IgD-negative memory B cell (primary cell): ENCODE results near the gene PCSK4. TPM values are rescaled to one million over a fixed set of nuclear protein-coding genes. Genes with fewer than 3 reads are reported as not detected.
"Not testable (repeated sequence)": the region's sequence is repeated elsewhere in the genome, so short reads cannot be mapped to it uniquely, and the experiment has no call there.

Experiments used
- H3K27ac Mint-ChIP-seq, 3 donors: one replicate each; pipeline ENCODE4 v1.8.0; 2020 to 2022; ENCODE audit warnings: mild to moderate bottlenecking in 3 of 3, mixed read lengths in 3 of 3, moderate library complexity in 1 of 3
- H3K27me3 Mint-ChIP-seq: one replicate; pipeline ENCODE4 v1.8.0; 2021; ENCODE audit warnings: mixed read lengths
- H3K36me3 Mint-ChIP-seq: one replicate; pipeline ENCODE4 v1.8.0; 2020; ENCODE audit warnings: mild to moderate bottlenecking, mixed read lengths
- H3K4me1 Mint-ChIP-seq, 3 donors: one replicate each; pipeline ENCODE4 v1.8.0; 2020 to 2022; ENCODE audit warnings: mixed read lengths in 3 of 3, mild to moderate bottlenecking in 1 of 3
- H3K4me3 Mint-ChIP-seq, 4 donors: one replicate each; pipeline ENCODE4 v1.8.0; 2020 to 2022; ENCODE audit warnings: mild to moderate bottlenecking in 4 of 4, mixed read lengths in 4 of 4, moderate library complexity in 3 of 4
- H3K9me3 Mint-ChIP-seq, 3 donors: one replicate each; pipeline ENCODE4 v1.8.0; 2020 to 2021; ENCODE audit warnings: mixed read lengths in 3 of 3, mild to moderate bottlenecking in 1 of 3
- polyA plus RNA-seq: library from polyadenylated mRNA; unstranded; fragments of 300-500 nt; fragmentation: Illumina TruSeq; gene quantifications from one replicate; pipeline ENCODE4 v1.2.3, GENCODE V29; 2021

Gene PCSK4
- polyA plus RNA-seq, 1 donor from 2014 or later, result not detected

DNA sequence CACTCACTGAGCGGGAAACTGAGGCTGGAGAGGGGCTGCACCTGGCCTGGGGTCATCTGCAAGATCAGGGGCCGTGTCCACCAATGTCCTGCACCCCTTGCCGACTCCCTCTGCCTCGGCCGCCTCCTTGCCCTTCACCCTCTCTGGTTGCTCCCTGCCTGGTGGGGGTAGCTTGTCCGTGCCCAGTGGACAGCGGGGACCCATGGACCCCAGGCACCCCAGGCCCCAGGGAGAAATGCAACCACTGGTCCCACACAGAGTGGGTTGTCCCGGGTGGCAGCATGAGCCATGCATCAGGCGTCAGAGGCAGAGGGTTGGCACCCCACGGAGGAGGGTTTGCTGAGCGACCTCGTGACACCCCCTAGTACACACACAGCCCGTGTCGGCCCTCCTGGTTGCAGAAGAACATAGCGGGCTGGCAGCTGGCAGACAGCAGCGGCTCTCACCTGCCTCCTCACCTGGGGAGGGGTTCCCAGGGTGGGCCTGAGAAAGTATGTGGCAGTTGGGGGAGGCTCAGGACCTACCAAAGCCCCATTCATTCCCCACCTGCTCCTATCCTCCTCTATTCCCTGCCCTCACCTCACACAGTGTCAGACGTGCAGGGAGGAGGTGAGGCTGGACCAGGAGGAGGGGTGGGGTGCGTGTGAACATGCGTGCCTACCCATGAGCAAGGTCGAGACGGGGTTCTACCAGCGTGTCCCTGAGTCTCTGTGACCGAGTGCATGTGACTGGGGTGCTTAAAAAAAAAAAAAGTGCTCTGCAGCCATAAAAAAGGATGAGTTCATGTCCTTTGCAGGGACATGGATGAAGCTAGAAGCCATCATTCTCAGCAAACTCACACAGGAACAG is 14.0 kb upstream of the PCSK4 start:
- peaks cover 4% of the 10 kb centered on the region for H3K36me3 Mint-ChIP-seq
- H3K9me3 Mint-ChIP-seq, result peaks cover 0 to 10% (median 0%) of the 10 kb centered on the region in 3 donors
- H3K27me3 Mint-ChIP-seq, result peaks cover 29% of the 10 kb centered on the region
- no peak overlapping the region for H3K4me3 Mint-ChIP-seq
- peak overlapping the region in 1 of 3 donors; percentile 61 for H3K27ac Mint-ChIP-seq
- H3K4me1 Mint-ChIP-seq, result peaks cover 3 to 8% (median 5%) of the 10 kb centered on the region in 3 donors

DNA sequence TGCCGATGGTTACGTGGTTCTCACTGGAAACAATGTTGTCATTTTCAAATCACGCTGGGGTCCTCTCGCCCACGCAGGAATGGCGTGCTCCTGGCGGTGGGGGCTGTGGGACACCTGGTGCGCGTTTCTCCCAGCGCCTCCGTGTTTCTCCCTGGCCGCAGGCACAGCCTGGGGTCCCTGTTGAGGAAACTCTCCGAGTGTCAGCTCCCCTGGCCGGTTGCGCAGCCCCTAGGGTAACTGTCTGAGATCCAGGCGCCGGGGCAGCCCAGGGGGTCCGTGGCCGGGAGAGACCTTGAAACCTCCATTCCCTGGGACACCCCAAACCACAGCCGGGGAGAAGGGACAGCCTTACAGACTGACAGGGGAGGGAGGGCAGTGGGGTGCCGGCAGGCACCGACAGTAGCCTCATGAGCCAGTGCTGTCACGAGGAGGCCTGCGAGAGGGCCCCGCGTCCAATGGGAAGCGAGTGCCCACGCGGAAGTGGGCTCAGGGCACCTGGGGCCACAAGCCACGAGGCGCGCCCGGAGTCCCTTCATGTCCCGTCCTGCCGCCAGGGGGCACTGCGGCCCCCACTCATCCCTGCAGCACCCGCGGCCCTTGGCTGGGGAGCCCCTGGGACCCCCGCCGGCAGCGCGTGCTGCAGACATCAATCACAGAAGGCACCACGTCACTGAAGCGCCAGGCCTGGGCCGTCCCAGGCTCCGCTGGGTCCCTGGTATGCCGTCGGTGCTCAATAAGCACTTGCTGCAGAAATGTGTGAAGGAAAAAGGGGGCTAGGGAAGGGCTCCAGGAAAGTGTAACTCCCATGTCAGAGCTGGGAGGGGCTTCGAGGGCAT is 13.2 kb upstream of the PCSK4 start:
- peaks cover 27% of the 10 kb centered on the region for H3K27me3 Mint-ChIP-seq
- no peak overlapping the region for H3K4me3 Mint-ChIP-seq
- peaks cover 3 to 6% (median 5%) of the 10 kb centered on the region in 3 donors for H3K4me1 Mint-ChIP-seq
- peaks cover 4% of the 10 kb centered on the region for H3K36me3 Mint-ChIP-seq
- peaks cover 0 to 9% (median 0%) of the 10 kb centered on the region in 3 donors for H3K9me3 Mint-ChIP-seq
- H3K27ac Mint-ChIP-seq, result peak overlapping the region in 1 of 3 donors; percentile 13

DNA sequence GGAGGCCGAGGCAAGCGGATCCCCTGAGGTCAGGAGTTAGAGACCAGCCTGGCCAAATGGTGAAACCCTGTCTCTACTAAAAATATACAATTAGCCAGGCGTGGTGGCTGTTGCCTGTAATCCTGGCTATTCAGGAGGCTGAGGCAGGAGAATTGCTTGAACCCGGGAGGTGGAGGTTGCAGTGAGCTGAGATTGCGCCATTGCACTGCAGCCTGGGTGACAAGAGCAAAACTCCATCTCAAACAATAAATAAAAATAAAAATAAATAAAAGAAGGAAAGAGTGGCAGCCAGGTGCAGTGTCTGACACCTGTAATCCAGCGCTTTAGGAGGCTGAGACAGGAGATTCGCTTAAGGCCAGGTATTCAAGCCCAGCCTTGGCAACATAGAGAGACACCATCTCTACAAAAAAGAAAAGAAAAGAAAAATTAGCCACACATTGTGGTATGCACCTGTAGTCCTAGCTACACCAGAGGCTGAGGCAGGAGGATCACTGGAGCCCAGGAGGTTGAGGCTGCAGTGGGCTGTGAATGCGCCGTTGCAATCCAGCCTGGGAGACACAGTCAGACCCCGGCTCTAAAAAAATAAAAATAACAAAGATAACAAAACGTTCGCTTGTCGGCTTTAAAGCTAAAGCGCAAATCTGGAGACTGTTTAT is 12.4 kb upstream of the PCSK4 start:
- Mint-ChIP-seq H3K27me3 (peaks cover 22% of the 10 kb centered on the region), H3K36me3 (peaks cover under 1% of the 10 kb centered on the region), H3K4me1 (peaks cover under 1 to 3% (median 1%) of the 10 kb centered on the region in 3 donors), H3K4me3 (no peak overlapping the region), H3K9me3 (peaks cover 0 to 5% (median 0%) of the 10 kb centered on the region in 3 donors), H3K27ac (peak overlapping the region in 1 of 3 donors; percentile 13)

DNA sequence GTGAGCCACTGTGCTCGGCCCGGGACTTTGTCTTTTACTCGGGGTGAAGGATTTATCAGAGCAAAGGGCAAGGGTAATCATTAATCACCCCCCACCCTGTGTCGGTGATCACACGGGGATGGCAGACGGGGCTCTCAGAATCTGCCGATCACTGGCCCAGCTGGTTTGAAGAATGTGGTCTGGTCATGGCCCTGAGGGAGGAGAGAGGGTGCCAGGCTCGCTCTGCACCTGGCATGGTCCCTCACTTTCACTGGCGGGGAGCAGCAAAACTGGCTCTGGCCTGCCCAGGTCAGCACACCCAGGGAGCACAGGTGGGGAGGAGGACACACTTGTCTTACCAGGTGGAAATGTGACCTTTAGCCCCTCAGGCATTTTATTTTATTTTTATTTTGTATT is 11.0 kb upstream of the PCSK4 start:
- H3K27me3 Mint-ChIP-seq, result peaks cover 24% of the 10 kb centered on the region
- H3K9me3 Mint-ChIP-seq, result peaks cover 0 to 2% (median 0%) of the 10 kb centered on the region in 3 donors
- peak overlapping the region in 1 of 3 donors; percentile 35 for H3K27ac Mint-ChIP-seq
- H3K4me1 Mint-ChIP-seq, result peaks cover 0 to 3% (median 0%) of the 10 kb centered on the region in 3 donors
- H3K4me3 Mint-ChIP-seq, result no peak overlapping the region
- H3K36me3 Mint-ChIP-seq, result no peaks in the 10 kb centered on the region

DNA sequence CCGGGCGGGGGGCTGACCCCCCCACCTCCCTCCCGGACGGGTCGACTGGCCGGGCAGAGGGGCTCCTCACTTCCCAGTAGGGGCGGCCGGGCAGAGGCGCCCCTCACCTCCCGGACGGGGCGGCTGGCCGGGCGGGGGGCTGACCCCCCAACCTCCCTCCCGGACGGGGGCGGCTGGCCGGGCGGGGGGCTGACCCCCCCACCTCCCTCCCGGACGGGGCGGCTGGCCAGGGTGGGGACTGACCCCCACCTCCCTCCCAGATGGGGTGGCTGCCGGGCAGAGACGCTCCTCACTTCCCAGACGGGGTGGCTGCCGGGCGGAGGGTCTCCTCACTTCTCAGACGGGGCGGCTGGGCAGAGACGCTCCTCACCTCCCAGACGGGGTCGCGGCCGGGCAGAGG is 9.1 kb upstream of the PCSK4 start:
- not testable (repeated sequence) for H3K36me3 Mint-ChIP-seq, H3K4me3 Mint-ChIP-seq, H3K4me1 Mint-ChIP-seq, H3K9me3 Mint-ChIP-seq, H3K27ac Mint-ChIP-seq
- peaks cover 15% of the 10 kb centered on the region for H3K27me3 Mint-ChIP-seq

DNA sequence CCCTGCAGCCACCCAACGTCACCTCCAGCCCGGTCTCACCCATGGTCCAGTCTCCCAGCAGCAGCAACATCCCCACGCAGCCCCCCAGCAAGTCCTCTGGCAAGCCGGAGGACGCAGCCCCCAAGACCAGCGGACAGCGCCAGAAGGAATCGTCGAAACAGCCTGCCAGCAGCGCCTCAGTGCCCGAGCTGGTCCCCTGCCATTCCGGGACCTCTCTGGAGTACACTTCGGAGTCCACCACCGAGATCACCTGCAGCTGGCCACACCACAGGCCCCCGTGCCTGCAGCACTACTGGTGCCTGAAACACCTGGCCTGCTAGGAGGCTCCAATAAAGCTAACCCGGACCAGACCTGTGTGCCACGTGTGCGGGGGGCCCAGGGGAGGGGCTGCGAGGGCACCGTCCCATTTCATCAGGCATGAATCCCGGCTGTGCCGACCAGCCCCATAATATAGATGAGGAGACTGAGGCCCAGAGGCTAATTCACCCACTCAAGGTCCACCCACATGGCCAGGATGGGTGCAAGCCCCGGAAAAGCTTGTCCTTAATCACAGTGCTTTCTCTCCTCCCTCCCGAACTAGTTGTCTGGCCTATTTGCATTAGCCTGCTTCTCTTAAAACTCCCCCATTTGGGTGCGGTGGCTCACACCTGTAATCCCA is 7.6 kb upstream of the PCSK4 start:
- H3K27me3 Mint-ChIP-seq, result peaks cover 8% of the 10 kb centered on the region
- H3K9me3 Mint-ChIP-seq, result no peaks in the 10 kb centered on the region
- H3K36me3 Mint-ChIP-seq, result no peaks in the 10 kb centered on the region
- no peak overlapping the region for H3K4me3 Mint-ChIP-seq
- H3K27ac Mint-ChIP-seq, result no peak overlapping the region
- peaks cover 0 to 3% (median 0%) of the 10 kb centered on the region in 3 donors for H3K4me1 Mint-ChIP-seq

DNA sequence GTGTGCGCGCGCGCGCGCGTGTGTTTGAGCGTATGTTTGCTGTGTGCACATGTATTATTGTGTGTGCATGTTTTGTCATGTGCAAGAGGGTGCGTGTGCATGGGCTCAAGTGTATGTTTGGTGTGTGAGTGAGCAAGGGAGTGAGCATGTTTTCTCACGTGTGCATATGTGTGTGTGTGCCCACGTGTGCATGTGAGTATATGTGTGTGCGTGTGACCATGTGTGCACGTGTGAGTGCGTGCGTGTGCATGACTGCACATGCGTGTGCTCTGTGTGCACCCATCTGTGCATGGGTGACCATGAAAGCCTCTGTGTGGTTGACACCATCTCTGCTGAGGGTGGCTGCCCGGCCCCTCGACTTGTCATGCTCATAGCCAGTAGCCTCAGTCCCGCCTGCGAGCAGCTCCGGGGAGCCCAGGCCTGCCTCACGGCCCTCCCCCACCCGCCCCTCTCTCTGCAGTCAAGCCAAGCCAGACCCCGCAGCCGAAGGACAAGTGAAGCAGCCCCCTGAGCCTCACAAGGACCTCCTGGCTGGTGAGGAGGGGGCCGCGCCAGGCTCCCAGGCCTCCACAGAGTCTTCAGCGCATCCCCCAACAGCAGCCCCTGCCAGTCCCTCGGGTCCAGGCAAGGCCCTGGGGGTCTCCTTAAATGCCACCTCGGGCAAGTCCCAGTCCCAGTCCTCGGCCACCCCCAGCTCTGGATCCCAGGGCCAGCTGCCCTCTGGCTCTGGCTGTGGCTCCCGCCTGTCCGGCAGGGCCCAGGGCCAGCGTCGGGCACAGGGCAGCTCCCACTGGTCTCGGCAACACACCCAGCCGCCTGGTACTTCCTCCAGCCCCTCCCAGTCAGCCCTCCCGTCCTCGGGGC is 6.8 kb upstream of the PCSK4 start:
- no peak overlapping the region for H3K27ac Mint-ChIP-seq
- no peaks in the 10 kb centered on the region for H3K36me3 Mint-ChIP-seq
- peaks cover 7% of the 10 kb centered on the region for H3K27me3 Mint-ChIP-seq
- no peaks in the 10 kb centered on the region for H3K9me3 Mint-ChIP-seq
- peaks cover 0 to 3% (median 0%) of the 10 kb centered on the region in 3 donors for H3K4me1 Mint-ChIP-seq
- H3K4me3 Mint-ChIP-seq, result no peak overlapping the region

DNA sequence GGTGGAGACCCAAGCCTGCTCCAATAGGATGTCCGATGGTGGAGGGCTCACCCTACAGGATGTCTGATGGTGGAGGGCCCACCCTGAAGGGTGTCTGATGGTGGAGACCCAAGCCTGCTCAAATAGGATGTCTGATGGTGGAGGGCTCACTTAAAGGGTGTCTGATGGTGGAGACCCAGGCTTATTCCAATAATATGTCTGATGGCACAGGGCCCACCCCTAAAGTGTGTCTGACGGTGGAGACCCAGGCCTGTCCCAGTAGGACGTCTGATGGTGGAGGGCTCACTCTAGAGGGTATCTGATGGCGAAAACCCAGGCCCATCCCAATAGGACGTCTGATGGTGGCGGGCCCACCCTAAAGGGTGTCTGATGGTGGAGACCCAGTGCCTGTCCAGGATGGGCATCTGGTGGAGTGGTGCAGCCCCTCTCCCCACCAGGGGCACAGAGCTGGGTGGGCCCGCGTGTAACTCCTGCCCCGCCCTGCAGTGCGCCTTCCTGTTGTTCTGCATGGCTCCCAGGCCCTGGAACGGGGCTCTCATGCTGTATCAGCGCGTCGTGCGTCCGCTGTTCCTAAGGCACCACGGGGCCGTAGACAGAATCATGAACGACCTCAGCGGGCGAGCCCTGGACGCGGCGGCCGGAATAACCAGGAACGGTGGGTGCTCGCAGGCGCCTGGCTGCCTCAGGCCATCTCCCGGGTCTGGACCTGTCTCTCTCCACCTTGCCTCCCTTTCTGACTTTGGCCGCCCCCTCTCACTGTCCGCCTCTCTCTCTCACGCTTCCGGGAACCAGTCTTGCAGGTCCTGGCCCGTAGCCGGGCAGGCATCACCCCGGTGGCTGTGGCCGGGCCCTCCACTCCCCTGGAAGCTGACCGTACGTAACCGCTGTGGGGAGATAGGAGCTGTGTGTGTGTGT is 5.9 kb upstream of the PCSK4 start:
- peaks cover 6% of the 10 kb centered on the region for H3K27me3 Mint-ChIP-seq
- H3K4me3 Mint-ChIP-seq, result no peak overlapping the region
- no peak overlapping the region for H3K27ac Mint-ChIP-seq
- H3K36me3 Mint-ChIP-seq, result no peaks in the 10 kb centered on the region
- H3K9me3 Mint-ChIP-seq, result no peaks in the 10 kb centered on the region
- peaks cover 0 to 5% (median 3%) of the 10 kb centered on the region in 3 donors for H3K4me1 Mint-ChIP-seq

DNA sequence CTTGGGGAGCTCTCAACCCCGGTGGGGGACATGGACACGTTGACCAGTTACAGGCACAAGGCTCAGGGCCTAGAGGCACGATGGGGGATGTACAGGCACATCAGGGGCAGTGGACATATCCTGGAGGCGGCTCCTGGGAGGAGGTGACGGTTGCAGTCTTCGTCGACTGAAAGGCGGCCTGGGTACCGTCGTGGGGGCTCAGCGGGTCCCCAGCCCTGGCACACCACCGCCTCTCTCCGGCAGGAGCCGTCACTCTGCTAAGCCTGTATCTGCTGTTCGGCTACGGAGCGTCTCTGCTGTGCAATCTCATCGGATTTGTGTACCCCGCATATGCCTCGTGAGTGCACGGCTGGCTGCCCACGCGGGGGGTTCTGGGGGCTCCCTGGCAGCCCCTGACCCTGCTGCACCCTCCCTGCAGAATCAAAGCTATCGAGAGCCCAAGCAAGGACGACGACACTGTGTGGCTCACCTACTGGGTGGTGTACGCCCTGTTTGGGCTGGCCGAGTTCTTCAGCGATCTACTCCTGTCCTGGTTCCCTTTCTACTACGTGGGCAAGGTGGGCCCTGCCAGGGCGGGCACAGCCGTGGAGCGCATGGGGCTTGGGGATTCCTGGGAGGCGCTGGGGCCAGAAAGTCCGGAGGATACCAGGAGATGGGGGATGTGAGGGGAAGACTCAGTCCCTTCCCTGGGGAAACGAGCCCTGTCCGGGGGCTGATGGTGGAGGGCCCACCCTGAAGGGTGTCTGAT is 5.1 kb upstream of the PCSK4 start:
- Mint-ChIP-seq H3K4me1 (peaks cover 3 to 7% (median 5%) of the 10 kb centered on the region in 3 donors), H3K9me3 (no peaks in the 10 kb centered on the region), H3K27ac (peak overlapping the region in 1 of 3 donors; percentile 80), H3K36me3 (no peaks in the 10 kb centered on the region), H3K27me3 (peaks cover 6% of the 10 kb centered on the region), H3K4me3 (peak overlapping the region in 1 of 4 donors; percentile 17)

DNA sequence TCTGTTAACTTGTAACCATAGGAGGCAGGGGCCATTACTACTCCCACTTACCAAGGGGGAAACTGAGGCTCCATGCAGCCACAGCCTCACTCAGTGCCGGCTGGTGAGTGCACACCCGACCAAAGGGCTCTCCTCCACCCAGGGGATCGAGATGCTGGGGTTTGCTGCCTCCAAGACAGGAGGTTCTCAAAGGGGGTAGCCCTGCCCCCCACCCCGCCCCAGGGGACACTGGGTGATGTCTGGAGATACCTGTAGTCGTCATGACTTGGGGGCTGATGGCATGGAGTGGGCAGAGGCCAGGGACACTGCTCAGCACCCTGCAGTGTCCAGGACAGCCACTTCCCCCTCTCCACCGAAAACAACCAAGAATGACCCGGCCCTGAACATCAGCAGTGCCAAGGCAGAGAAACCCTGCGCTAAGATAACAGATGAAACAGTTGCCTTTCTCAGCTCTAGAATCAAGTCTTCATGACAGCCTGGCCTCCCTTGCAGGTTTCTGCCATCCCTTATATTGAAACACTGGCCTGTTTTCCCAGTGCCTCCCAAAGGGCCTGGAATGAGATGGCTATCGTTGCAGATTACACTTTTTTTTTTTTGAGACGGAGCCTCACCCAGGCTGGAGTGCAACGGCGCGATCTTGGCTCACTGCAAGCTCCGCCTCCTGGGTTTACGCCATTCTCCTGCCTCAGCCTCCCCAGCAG is 4.1 kb upstream of the PCSK4 start:
- no peak overlapping the region for H3K27ac Mint-ChIP-seq
- peaks cover 3 to 12% (median 5%) of the 10 kb centered on the region in 3 donors for H3K4me1 Mint-ChIP-seq
- H3K4me3 Mint-ChIP-seq, result peak overlapping the region in 1 of 4 donors; percentile 17
- no peaks in the 10 kb centered on the region for H3K36me3 Mint-ChIP-seq
- no peaks in the 10 kb centered on the region for H3K9me3 Mint-ChIP-seq
- H3K27me3 Mint-ChIP-seq, result peaks cover 5% of the 10 kb centered on the region

DNA sequence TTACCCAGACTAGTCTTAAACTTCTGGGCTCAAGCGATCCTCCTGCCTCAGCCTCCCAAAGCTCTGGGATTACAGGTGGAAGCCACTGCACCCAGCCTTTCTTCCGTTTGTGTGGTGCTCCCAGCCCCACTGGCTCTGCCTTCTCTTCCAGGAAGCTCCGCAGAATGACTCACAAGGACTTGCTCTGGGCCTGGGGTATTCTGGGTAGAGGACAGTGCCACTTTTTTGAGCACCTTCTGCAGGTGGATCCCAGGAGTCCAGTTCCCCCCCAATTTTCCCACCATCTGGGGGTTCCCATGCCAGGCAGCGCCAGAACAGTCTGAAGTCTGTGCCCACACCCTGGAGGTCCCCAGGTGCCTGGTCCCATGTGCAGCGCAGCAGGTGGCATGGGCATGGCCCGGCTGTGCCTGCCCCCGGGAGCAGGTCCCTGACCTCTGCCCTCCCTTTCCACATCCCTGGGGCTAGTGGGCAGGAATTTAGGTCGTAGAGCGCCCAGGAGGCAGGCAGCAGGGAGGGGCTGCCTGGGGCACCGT is 2.4 kb upstream of the PCSK4 start:
- Mint-ChIP-seq H3K4me3 (peak overlapping the region in 2 of 4 donors; percentile 63 to 65), H3K9me3 (no peaks in the 10 kb centered on the region), H3K27me3 (peaks cover 5% of the 10 kb centered on the region), H3K36me3 (no peaks in the 10 kb centered on the region), H3K4me1 (peaks cover 3 to 13% (median 5%) of the 10 kb centered on the region in 3 donors), H3K27ac (peak overlapping the region in 1 of 3 donors; percentile 67)

DNA sequence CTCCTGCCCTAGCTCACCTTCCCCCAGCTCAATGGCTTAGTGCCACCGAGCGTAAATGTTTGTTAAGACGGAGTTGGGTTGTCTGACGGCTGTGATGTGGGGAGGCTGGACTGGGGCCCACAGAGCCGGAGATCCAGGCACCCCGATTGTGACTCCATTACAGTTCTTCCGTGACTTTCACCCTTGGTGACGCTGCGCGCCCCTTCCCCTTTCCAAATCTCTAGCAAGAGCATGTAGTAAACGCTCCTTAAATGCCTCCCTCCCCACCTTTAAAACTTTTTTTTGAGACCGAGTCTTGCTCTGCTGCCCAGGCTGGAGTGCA is 1.7 kb upstream of the PCSK4 start:
- peaks cover 3 to 13% (median 5%) of the 10 kb centered on the region in 3 donors for H3K4me1 Mint-ChIP-seq
- peak overlapping the region in 1 of 3 donors; percentile 26 for H3K27ac Mint-ChIP-seq
- peak overlapping the region; percentile 63 to 91 (median 68) for H3K4me3 Mint-ChIP-seq
- H3K36me3 Mint-ChIP-seq, result no peaks in the 10 kb centered on the region
- no peaks in the 10 kb centered on the region for H3K9me3 Mint-ChIP-seq
- peaks cover 5% of the 10 kb centered on the region for H3K27me3 Mint-ChIP-seq
